Measurements from ENCODE around the gene TACC2. TPM values are rescaled to one million over a fixed set of nuclear protein-coding genes. Genes with fewer than 3 reads are reported as not detected.

The TACC2 gene
- total RNA-seq, 4 donors from 2014 or later: 31.0 to 52.5 (median 42.2) TPM

- no peak for DNase-seq (ENCODE audit: low spot score in 2 of 2)
- Histone ChIP-seq H3K4me1 (peaks cover 0 to 23% (median 14%) of the 10 kb centered on the region in 4 donors), H3K9me3 (no peaks in the 10 kb centered on the region), H3K4me3 (no peak overlapping the region), H3K27ac (no peak overlapping the region), H3K27me3 (no peaks in the 10 kb centered on the region), H3K36me3 (peaks cover 0 to 22% (median 0%) of the 10 kb centered on the region in 3 donors)
- 84 to 88% methylated on average over 13 of the region's 13 CpGs for WGBS, 2 donors
- TF ChIP-seq POLR2A (IDR thresholded peaks at IDR 0.05): no peak
- TF ChIP-seq CTCF (IDR thresholded peaks at IDR 0.05): no peak
- no peak for TF ChIP-seq EP300 (IDR thresholded peaks at IDR 0.05)
These were observed 146.5 kb downstream of the TACC2 start for GRCh38 chr10:122135251-122136025.

GRCh38 chr10:122138831-122139625 lies 150.1 kb downstream of the TACC2 start:
- no peak for TF ChIP-seq CTCF (IDR thresholded peaks at IDR 0.05)
- no peak for TF ChIP-seq POLR2A (IDR thresholded peaks at IDR 0.05)
- Histone ChIP-seq H3K4me1 (peaks cover 3 to 59% (median 43%) of the 10 kb centered on the region in 4 donors), H3K36me3 (peaks cover 0 to 10% (median 0%) of the 10 kb centered on the region in 3 donors), H3K9me3 (no peaks in the 10 kb centered on the region), H3K27ac (peak overlapping the region; percentile 3 to 91 (median 52)), H3K4me3 (no peak overlapping the region), H3K27me3 (no peaks in the 10 kb centered on the region)
- 49 to 62% methylated on average over 16 of the region's 16 CpGs for WGBS, 2 donors
- no peak for DNase-seq (ENCODE audit: low spot score in 2 of 2)

- Histone ChIP-seq H3K36me3 (peaks cover 0 to 6% (median 0%) of the 10 kb centered on the region in 3 donors), H3K27me3 (no peaks in the 10 kb centered on the region), H3K9me3 (no peaks in the 10 kb centered on the region), H3K4me3 (no peak overlapping the region), H3K4me1 (peaks cover 3 to 66% (median 44%) of the 10 kb centered on the region in 4 donors), H3K27ac (peak overlapping the region; percentile 3 to 91 (median 59))
- DNase-seq (ENCODE audit: low spot score in 2 of 2): no peak
- TF ChIP-seq CTCF (IDR thresholded peaks at IDR 0.05): no peak
- TF ChIP-seq POLR2A (IDR thresholded peaks at IDR 0.05): no peak
- TF ChIP-seq EP300 (IDR thresholded peaks at IDR 0.05): peak in 1 of 2 donors; percentile 47
- WGBS, 2 donors: 69 to 79% methylated on average over 10 of the region's 10 CpGs
These were observed 150.7 kb downstream of the TACC2 start for GRCh38 chr10:122139627-122140170.

GRCh38 chr10:122140461-122140902 lies 151.5 kb downstream of the TACC2 start:
- H3K9me3 ChIP-seq: peaks cover 0 to 6% (median 0%) of the 10 kb centered on the region in 4 donors
- no peak overlapping the region for H3K4me3 ChIP-seq
- peaks cover 3 to 67% (median 44%) of the 10 kb centered on the region in 4 donors for H3K4me1 ChIP-seq
- WGBS, 2 donors: 58 to 66% methylated on average over 9 of the region's 9 CpGs
- no peaks in the 10 kb centered on the region for H3K36me3 ChIP-seq
- no peaks in the 10 kb centered on the region for H3K27me3 ChIP-seq
- H3K27ac ChIP-seq: peak overlapping the region; percentile 35 to 91 (median 76)
- no peak for DNase-seq (ENCODE audit: low spot score in 2 of 2)
- TF ChIP-seq CTCF (IDR thresholded peaks at IDR 0.05) (no peak), EP300 (IDR thresholded peaks at IDR 0.05) (no peak), POLR2A (IDR thresholded peaks at IDR 0.05) (no peak)

Data from tibial nerve (tissue), 4 donors.